Endothelial cell of umbilical vein (primary cell): ENCODE measurements around the gene BCO2. TPM values are rescaled to one million over a fixed set of nuclear protein-coding genes. Genes with fewer than 3 reads are reported as not detected.

Experiments used
- BruUV-seq: library from RNA; stranded (reverse); fragments of 400-500 nt; replicated peaks from 2 replicates; lab custom pipeline; 2021; lab: Mats Ljungman, UMichigan
- CTCF ChIA-PET: fragments of 300-600, 350-600 bp; sonication (Branson Sonifier 250); formaldehyde crosslinking; loops from one replicate; lab custom pipeline; 2021; ENCODE audit warnings: antibody characterized with exemption, inconsistent platforms; lab: Charles Lee
- POLR2A ChIA-PET: fragments of 300-600, 350-600 bp; sonication (Branson Sonifier 250); formaldehyde crosslinking; loops from one replicate; lab custom pipeline; 2021; ENCODE audit warnings: antibody characterized with exemption, inconsistent platforms; lab: Charles Lee
- DNase-seq: peaks from one replicate; pipeline ENCODE4 v3.0.0-alpha.2; 2011; ENCODE audit warnings: low read depth, low spot score
- FAIRE-seq: peaks from 2 replicates; lab custom pipeline; 2011; peaks lifted over from hg19 to GRCh38; lab: Jason Lieb, UNC
- H2AFZ ChIP-seq: 2 replicates; pipeline ENCODE4 v1.6.0; 2012; ENCODE audit warnings: low read depth, low read length, control low read depth, inconsistent platforms
- H3K27ac ChIP-seq: 2 replicates; pipeline ENCODE4 v1.5.1; 2011; ENCODE audit warnings: low read depth, mild to moderate bottlenecking, control low read depth, low read length, moderate library complexity; ENCODE audit not compliant: insufficient read depth
- H3K27me3 ChIP-seq, 2 experiments: 2 replicates each; pipeline versions ENCODE4 v1.6.0 to v1.6.1; 2011; ENCODE audit warnings: low read length in 2 of 2, mixed read lengths in 1 of 2; ENCODE audit not compliant: control insufficient read depth in 2 of 2, insufficient read depth in 2 of 2
- H3K36me3 ChIP-seq, 2 experiments: 2 replicates in 1 of 2; 3 replicates in 1 of 2; pipeline ENCODE4 v1.5.1; 2011; ENCODE audit warnings: low read length in 2 of 2, mild to moderate bottlenecking in 1 of 2, moderate library complexity in 1 of 2; ENCODE audit not compliant: control insufficient read depth in 2 of 2, insufficient read depth in 2 of 2; ENCODE audit errors: extremely low read depth in 1 of 2
- H3K4me1 ChIP-seq: 3 replicates; pipeline ENCODE4 v1.5.1; 2011; ENCODE audit warnings: mild to moderate bottlenecking, low read length; ENCODE audit not compliant: control insufficient read depth, insufficient read depth; ENCODE audit errors: extremely low read depth
- H3K4me2 ChIP-seq: 2 replicates; pipeline ENCODE4 v1.6.1; 2011; ENCODE audit warnings: low read length, control low read depth, mixed read lengths; ENCODE audit not compliant: insufficient read depth
- H3K4me3 ChIP-seq, 3 experiments: fragments of 200-600 bp in 1 of 3; sonication (generic), shearing (Covaris generic) in 1 of 3; replicated peaks in 1 of 3; 2 replicates each; pipeline ENCODE4 v1.5.1; 2011 to 2016; ENCODE audit warnings: control low read depth in 3 of 3, low read length in 3 of 3, mild to moderate bottlenecking in 2 of 3, inconsistent platforms in 1 of 3, low read depth in 1 of 3, moderate library complexity in 1 of 3; ENCODE audit not compliant: insufficient read depth in 1 of 3
- H3K79me2 ChIP-seq: 2 replicates; pipeline ENCODE4 v1.6.0; 2012; ENCODE audit warnings: low read length, inconsistent platforms; ENCODE audit not compliant: control insufficient read depth, insufficient read depth
- H3K9ac ChIP-seq: replicated peaks from 2 replicates; pipeline ENCODE3; 2011; ENCODE audit warnings: low read length, control low read depth; ENCODE audit not compliant: insufficient read depth; ENCODE audit errors: extremely low read depth
- H3K9me1 ChIP-seq: replicated peaks from 3 replicates; pipeline ENCODE4 v1.6.0; 2011; ENCODE audit warnings: mild to moderate bottlenecking, low read length; ENCODE audit not compliant: control insufficient read depth, insufficient read depth; ENCODE audit errors: extremely low read depth
- H3K9me3 ChIP-seq: replicated peaks from 2 replicates; pipeline ENCODE4 v1.5.1; 2012; ENCODE audit warnings: low read length, inconsistent platforms; ENCODE audit not compliant: control insufficient read depth, insufficient read depth
- H4K20me1 ChIP-seq: replicated peaks from 2 replicates; pipeline ENCODE3; 2011; ENCODE audit warnings: mild to moderate bottlenecking, low read length; ENCODE audit not compliant: control insufficient read depth, insufficient read depth; ENCODE audit errors: extremely low read depth
- CTCF ChIP-seq, 2 donors: IDR thresholded peaks; 1 replicate in 1 of 2; 2 replicates in 1 of 2; pipeline ENCODE4 v1.5.1; 2011; ENCODE audit warnings: low read length in 2 of 2, mild to moderate bottlenecking in 2 of 2, moderate library complexity in 2 of 2, control low read depth in 1 of 2, inconsistent platforms in 1 of 2, low read depth in 1 of 2; ENCODE audit not compliant: insufficient read depth in 1 of 2; ENCODE audit errors: extremely low read depth in 1 of 2
- EZH2 ChIP-seq: IDR thresholded peaks from 2 replicates; pipeline ENCODE4 v1.6.1; 2012; ENCODE audit warnings: borderline replicate concordance, low read depth, mild to moderate bottlenecking, moderate library complexity, low read length, inconsistent platforms; ENCODE audit not compliant: severe bottlenecking
- FOS ChIP-seq: IDR thresholded peaks from 2 replicates; pipeline ENCODE4 v1.6.1; 2011; ENCODE audit warnings: mild to moderate bottlenecking, low read length, moderate library complexity, borderline replicate concordance; ENCODE audit not compliant: insufficient read depth
- GATA2 ChIP-seq: IDR thresholded peaks from 2 replicates; pipeline ENCODE4 v1.7.0; 2011; ENCODE audit warnings: low read depth, mild to moderate bottlenecking, moderate library complexity, mixed read lengths, low read length; ENCODE audit not compliant: insufficient read length, insufficient read depth
- JUN ChIP-seq: IDR thresholded peaks from 2 replicates; pipeline ENCODE4 v1.6.1; 2011; ENCODE audit warnings: borderline replicate concordance, low read depth; ENCODE audit not compliant: insufficient read length, insufficient read depth
- MAX ChIP-seq: IDR thresholded peaks from 2 replicates; pipeline ENCODE4 v1.6.1; 2011; ENCODE audit not compliant: insufficient read depth, insufficient read length
- MYC ChIP-seq: IDR thresholded peaks from one replicate; pipeline ENCODE4 v1.6.1; 2011; ENCODE audit warnings: mild to moderate bottlenecking, low read depth, low read length
- POLR2A ChIP-seq: IDR thresholded peaks from 2 replicates; pipeline ENCODE4 v1.6.1; 2012; ENCODE audit warnings: low read depth, mild to moderate bottlenecking, control low read depth, low read length
- POLR2AphosphoS5 ChIP-seq: IDR thresholded peaks from 2 replicates; pipeline ENCODE4 v1.6.1; 2012; ENCODE audit warnings: low read depth, mild to moderate bottlenecking, control low read depth, low read length, moderate library complexity; ENCODE audit not compliant: insufficient read depth
- dilution Hi-C: fragments of 300-500 bp; cut with MboI; formaldehyde crosslinking; loops from one replicate; pipeline ENCODE4 v1.15.0; 2019; ENCODE audit warnings: low sequenced_read_pairs; ENCODE audit not compliant: extremely low pct_ligation_motif_present
- intact Hi-C: fragments of 100-400 bp; cut with micrococcal nuclease; formaldehyde crosslinking; loops from one replicate; pipeline ENCODE4 v1.10.0; 2022
- polyA plus RNA-seq, 4 experiments: library from polyadenylated mRNA; depleted of rRNA in 3 of 4; stranded (reverse) in 3 of 4; unstranded in 1 of 4; fragments of >200 nt; gene quantifications; 2 replicates each; pipeline versions ENCODE4 v1.2.1 to v1.2.3, GENCODE V29; 2011 to 2012; ENCODE audit warnings: missing spikeins in 1 of 4
- total RNA-seq: library from RNA; stranded (reverse); gene quantifications from 2 replicates; pipeline ENCODE4 v1.2.3, GENCODE V29; 2021

BCO2 gene
- total and polyA plus RNA-seq, 2 donors (not counting 3 experiments of a cell fraction or from before 2014, with no cell fraction given), result 0.58 to 1.9 TPM

DNA sequence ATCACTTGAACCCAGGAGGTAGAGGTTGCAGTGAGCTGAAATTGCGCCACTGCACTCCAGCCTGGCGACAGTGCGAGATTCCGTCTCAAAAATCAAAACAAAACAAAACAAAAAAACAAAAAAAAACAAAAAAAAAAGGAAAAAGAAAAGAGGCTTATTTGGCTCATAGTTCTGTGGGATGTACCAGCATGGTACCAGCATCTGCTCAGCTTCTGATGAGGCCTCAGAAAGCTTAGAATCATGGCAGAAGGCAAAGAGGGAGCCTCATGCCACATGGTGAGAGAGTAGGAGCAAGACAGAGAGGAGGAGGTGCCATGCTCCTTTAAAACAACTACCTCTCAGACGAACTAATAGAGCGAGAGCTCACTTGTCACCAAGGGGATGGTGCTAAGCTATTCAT is 40.3 kb downstream of the BCO2 start:
- no peak for FAIRE-seq
- H3K36me3 ChIP-seq, result no peaks in the 10 kb centered on the region
- H3K27me3 ChIP-seq, result no peaks in the 10 kb centered on the region
- ChIA-PET CTCF (interaction anchor here (1.0 to 13.6 kb wide), 3 partner anchors 64 to 1074 kb away, joined by 3 to 540 read pairs (median 6); no protein-coding TSS in a partner anchor), POLR2A (interaction anchor here (0.7 kb wide), 1 partner anchor 95 kb away, joined by 4 read pairs; no protein-coding TSS in a partner anchor)
- H3K9me3 ChIP-seq, result no peaks in the 10 kb centered on the region
- H4K20me1 ChIP-seq, result no peaks in the 10 kb centered on the region
- H3K27ac ChIP-seq, result no peak overlapping the region
- H3K9ac ChIP-seq, result no peak overlapping the region
- intact Hi-C loops, result no loop called here
- no TSS peak for BruUV-seq
- TF ChIP-seq MAX, result no peak
- TF ChIP-seq MYC, result no peak
- TF ChIP-seq EZH2, result no peak
- TF ChIP-seq FOS, result no peak
- TF ChIP-seq CTCF (IDR thresholded peaks at IDR 0.05; ENCODE audit: extremely low read depth in 1 of 2, insufficient read depth in 1 of 2, low read depth in 1 of 2, low read length in 2 of 2), result no peak
- TF ChIP-seq JUN, result no peak
- no peak for TF ChIP-seq GATA2
- no peak for TF ChIP-seq POLR2A
- no peak for TF ChIP-seq POLR2AphosphoS5
- H3K4me2 ChIP-seq, result no peak overlapping the region
- no peaks in the 10 kb centered on the region for H3K4me1 ChIP-seq
- H3K79me2 ChIP-seq, result no peaks in the 10 kb centered on the region
- no peak overlapping the region for H3K4me3 ChIP-seq
- no peak for DNase-seq
- no peak overlapping the region for H2AFZ ChIP-seq
- H3K9me1 ChIP-seq, result no peaks in the 10 kb centered on the region
- dilution Hi-C loops, result no loop called here
